ENCODE data around the gene DAZL. TPM values are rescaled to one million over a fixed set of nuclear protein-coding genes. Genes with fewer than 3 reads are reported as not detected.

The DAZL gene
- total RNA-seq, 1 donor from 2014 or later = not detected

GRCh38 chr3:16546186-16547010, 58.8 kb downstream of the DAZL start:
- no peak for DNase-seq (ENCODE audit: low read depth)

- DNase-seq (ENCODE audit: low read depth) = no peak
These were observed 59.6 kb downstream of the DAZL start for GRCh38 chr3:16545413-16546185.

DNA sequence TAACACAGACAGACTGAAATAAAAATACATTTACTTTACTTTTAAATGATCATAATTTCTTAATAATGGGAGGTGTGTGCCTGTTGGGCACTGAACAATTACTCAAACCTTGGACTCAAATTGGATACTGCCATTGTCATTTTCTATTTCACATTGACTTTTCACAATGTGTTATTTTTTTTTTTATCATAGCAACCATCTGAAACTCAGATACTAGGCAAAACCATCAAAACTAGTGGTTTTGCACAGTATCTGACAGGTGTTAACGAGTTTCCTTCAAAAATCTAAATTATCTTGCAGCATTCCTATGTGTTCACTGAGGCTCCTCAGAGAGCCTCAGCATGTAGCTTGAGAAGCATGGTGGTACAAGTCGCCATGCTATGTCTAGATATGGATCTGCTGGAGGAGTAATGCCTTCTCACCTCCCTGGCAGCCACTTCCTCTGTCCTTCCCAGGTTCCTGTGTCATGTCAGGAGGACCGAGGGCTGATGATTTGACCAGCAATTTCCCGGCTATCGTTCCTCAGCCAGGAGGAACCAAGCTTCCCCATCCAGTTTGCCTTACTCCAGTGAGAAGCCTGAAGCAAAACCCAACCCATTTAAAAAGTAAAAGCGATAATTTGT, 61.9 kb downstream of the DAZL start:
- DNase-seq (ENCODE audit: low read depth) = no peak

DNA sequence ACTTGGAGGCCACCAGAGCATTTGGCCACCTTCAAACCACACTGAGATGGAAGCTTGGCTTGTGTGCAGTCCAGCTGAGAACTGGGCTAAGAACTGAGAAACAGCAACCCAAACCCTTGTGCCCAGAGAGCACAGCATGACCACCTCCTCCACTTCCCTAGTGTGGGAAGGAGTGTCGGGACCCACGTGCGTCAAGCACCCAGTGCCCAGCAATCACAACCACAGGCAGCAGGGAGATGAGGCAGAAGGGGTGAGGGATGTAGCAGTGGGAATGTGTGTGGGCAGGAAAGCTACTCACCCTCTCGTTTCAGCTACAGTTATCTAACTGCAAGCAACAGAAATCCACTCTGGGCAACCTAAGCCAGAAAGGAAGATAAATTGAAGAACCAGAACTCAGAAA, 66.7 kb downstream of the DAZL start:
- DNase-seq (ENCODE audit: low read depth) = no peak

GRCh38 chr3:16536996-16537395, 68.2 kb downstream of the DAZL start:
- no peak for DNase-seq (ENCODE audit: low read depth)

Other genes starting within 250 kb of the DAZL start
- 57.4 and 76.0 TPM in 2 replicates for gene RFTN1, start 91.7 kb downstream of the DAZL start, total RNA-seq